Dedifferentiated amniotic fluid mesenchymal stem cell (primary cell): ENCODE measurements around the gene CNTNAP1.
"Not testable (repeated sequence)": the region's sequence is repeated elsewhere in the genome, so short reads cannot be mapped to it uniquely, and the experiment has no call there.

Source experiments
- DNase-seq: peaks from one replicate; pipeline ENCODE4 v3.0.0-alpha.2; 2016; ENCODE audit errors: extremely low spot score

The CNTNAP1 gene

DNA sequence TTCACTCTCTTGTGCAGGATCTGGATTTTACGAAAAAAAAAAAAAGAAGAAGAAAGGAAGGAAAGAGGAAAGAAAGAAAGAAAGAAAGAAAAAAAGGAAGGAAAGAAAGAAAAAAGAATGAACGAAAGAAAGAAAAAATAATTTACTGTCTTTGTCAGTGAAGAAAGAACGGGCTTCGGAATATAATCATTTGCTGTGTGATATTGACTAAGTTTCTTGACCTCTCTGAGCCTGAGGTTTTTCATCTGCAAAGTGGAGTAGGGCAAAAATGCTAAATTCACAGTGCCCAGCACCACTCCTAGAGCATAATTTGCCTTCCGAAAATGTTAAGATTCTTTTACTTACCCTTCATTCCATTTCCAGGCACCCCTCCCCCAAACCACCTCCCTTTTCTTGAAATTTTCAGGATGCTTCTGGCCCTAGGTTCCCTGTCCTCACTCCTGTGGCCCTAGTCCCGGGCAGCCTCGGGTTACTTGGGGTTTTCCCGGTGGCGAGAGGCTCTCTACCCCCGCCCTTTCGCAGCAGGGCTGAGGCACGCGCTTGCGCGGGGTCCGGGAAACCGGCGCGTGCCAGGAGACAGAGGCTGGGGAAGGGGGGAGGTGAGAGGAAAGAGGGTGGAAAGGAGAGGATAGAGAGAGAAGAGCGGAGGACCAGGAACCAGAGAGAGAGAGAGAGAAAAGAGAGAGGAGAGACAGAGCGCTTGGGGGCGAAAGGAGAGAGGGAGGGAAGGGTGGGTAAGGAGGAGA lies at the start of gene CNTNAP1:
TSS of gene CNTNAP1 (plus strand) at position 556 of the 746 bp plus-strand sequence. CDS start 299 bp downstream, outside the sequence.
- DNase-seq: peak; percentile 74

DNA sequence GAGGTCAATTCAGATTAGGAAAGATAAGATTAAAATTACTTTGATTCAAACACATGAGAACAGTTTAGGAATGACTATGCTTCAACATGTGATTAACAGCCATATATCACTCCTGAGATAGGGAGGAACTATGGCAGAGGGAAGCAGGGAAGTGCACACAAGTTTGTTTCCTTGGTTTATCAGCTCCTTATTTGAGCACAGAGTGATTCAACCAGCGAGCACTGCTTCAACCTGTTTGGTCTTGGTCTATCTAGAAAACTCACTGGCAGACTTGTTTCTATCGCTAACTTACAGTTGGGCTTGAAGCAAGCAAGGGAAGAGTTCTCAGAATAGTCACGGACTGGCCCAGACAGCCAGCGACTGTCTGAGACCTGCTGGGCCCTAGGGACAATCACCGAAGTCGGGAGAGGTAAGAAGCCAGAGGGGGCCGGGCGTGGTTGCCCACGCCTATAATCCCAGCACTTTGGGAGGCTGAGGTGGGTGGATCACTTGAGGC lies 49.3 kb upstream of the CNTNAP1 start:
- no peak for DNase-seq

DNA sequence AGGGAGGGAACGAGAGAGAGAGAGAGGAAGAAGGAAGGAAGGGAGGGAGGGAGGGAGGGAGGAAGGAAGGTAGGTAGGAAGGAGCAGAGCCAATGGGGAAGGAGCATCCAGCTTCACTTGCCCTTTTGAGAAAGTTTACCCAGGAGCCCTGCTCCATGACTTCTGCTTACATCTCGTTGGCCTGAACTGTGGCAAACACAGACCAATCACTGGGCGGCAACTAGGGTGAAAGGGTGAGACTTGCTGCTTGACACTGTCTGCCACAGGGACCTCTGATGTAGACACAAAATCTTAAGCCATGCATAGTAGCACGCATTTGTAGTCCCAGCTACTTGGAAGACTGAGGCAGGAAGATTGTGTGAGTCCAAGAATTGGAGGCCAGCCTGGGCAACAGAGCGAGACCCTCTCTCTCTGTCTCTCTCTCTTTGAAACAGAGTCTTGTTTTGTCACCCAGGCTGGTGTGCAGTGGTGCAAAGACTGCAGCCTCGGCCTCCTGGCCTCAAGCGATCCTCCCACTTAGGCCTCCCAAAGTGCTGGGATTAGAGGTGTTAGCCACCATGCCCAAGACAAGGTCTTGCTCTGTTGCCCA lies 42.7 kb upstream of the CNTNAP1 start:
- DNase-seq: no peak

DNA sequence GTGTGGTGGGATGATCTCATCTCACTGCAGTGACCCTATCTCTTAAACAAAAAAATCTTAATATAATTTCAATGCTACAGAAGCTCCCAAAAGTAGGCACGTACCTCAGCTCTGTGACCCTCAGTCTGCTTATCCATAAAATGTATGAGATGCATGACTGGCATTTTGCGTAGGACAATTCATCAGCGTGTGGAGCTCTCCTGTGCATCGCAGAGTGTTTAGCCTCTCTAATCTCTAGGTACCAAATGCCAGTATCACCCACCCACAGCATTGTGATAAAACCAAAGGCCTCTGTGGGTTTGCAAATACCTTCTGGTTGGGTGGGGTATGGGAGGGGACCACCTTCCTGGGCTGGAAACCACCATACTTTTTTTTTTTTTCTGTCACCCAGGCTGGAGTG lies 42.2 kb upstream of the CNTNAP1 start:
- no peak for DNase-seq

DNA sequence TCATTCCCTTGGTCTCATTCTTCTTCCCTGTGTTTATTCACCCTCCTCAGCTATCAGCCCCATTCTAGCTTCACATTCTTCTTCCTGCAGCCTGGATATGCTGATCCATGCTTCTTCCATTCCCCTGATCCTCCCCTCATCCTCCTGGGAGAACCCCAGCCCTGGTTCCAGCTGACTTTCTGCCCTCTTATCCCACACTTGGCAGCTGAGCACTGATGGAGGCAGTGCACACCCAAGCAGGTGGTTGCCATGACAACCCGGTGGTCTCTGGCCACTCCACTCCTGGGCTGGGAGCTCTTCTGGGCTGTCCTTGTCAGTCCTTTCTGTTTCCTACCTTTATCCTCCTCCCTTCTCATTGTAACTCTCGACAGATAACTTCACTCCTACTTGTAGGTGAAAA lies 40.0 kb upstream of the CNTNAP1 start:
- no peak for DNase-seq

DNA sequence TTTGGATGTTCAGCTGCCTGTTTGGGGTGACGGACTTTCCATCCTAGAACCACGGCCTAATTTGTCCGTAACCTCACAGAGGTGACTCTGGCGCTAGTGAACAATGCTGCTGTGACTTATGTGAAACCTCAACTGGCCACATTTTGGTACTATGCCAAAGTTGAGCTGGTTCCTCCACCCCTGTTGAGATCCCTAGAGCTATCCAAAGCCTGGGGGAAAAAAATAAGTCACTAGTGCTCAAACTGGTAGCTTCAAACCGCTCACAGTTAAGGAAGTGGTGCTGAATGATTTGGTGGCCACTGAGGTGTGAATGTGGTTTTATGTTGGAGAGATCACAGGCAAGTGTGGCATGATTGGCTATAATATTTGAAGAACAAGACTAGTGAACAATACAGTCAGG lies 34.6 kb upstream of the CNTNAP1 start:
- DNase-seq: no peak

DNA sequence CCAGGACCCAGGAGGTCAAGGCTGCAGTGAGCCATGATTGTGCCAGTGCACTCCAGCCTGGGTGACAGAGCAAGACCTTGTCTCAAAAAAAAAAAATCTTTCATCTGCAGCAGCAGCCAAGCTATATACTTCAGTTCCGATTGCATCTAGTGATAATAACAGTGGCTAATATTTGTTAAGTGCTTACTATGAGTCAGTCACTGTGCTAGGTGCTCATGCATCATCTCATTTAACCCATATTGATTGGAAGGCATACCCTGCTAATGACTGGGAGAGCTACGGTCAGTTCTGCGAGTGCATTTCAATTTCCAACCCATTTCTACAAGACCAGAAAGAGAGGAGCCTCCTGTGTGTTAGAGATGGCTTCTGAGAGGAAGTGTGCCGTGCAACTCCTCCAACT lies 30.9 kb upstream of the CNTNAP1 start:
- DNase-seq: no peak

DNA sequence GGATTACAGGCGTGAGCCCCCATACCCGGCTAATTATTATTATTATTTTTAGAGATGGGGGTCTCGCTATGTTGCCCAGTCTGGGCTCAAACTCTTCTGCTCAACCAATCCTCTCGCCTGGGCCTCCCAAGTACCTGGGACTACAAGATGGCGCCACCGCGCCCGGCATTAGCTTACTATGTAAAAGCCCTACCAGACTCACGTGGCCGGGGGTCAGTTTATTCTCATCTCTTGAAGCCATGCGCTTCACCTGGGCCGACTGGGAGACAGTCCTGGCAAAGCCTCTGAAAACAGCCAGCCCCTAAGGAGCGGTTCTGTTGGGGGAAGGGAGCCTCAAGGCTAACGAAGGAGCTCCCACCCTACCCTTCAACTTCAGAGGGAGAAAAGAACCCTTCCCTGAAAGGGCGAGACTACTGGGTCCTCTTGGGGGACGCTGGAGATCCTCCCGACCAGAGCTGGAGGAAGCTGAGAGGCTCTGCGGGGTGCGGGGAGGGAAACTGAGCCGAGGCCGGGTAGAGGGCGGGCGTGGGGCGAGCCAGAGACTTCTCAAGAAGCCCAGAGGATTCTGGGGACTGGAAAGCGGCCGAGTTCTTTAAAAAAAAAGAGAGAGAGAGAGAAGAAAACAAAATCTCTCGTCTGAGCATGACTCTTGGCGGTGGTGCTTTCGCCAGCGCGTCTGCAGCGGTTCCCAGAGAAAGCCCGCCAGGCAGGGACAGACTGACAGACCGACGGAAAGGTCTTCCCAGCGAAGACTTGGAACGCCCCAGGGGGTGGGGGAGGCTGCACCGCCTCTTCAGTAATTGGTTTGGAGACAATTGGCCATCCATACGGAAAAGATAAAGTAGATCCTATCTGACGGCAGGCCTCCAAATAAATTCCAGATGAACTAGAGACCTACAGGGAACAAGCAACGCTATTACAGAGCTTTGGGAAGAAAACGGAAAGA lies 28.9 kb upstream of the CNTNAP1 start:
- peak; percentile 86 for DNase-seq

DNA sequence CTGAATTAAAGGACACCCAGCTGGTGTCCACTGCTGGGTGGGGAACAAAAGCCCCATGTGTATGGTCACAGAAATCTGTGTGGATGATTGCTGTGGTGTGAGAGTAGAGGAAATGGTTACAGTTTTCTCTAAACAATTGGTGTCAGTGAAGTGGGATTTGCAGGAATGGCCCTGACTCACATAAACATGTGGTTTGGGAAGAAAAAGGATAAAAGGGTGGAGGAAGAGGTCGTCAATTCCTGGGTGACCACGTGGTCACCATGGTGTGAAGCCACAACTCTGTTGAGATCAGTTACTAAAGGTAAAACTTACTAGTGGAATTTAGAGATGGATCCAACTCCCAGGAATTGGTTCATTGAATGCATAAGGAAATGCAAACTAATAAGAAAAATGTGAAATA lies 26.8 kb upstream of the CNTNAP1 start:
- DNase-seq: no peak

DNA sequence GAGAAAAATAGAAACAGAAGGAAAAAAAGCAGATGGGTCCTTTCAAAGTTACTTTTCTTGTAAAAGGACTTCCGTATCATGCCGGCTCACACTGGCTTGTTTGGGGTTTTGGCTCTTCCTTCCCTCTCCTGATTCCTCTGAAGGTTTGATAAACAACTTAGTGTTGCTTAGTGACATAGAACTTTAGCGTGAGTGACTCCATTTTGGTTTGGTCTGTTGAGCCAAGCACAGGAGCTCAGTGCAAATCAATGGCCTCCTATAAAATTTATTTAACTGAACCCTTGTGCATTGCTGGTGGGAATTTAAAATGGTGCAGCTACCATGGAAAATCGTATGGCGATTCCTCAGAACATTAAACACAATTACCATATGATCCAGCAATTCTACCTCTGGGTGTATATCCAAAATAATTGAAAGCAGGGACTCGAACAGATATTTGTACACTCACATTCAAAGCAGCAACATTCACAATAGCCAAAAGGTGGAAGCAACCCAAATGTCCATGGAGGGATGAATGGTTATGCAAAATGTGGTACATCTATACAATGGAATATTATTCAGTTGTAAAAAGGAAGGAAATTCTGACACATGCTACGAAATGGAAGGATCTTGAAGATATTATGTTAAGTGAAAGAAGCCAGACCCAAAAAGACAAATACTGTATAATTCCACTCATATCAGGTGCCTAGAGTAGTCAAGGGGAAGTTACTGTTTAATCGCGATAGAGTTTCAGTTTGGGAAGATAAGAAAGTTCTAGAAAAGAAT lies 24.3 kb upstream of the CNTNAP1 start:
- no peak for DNase-seq

DNA sequence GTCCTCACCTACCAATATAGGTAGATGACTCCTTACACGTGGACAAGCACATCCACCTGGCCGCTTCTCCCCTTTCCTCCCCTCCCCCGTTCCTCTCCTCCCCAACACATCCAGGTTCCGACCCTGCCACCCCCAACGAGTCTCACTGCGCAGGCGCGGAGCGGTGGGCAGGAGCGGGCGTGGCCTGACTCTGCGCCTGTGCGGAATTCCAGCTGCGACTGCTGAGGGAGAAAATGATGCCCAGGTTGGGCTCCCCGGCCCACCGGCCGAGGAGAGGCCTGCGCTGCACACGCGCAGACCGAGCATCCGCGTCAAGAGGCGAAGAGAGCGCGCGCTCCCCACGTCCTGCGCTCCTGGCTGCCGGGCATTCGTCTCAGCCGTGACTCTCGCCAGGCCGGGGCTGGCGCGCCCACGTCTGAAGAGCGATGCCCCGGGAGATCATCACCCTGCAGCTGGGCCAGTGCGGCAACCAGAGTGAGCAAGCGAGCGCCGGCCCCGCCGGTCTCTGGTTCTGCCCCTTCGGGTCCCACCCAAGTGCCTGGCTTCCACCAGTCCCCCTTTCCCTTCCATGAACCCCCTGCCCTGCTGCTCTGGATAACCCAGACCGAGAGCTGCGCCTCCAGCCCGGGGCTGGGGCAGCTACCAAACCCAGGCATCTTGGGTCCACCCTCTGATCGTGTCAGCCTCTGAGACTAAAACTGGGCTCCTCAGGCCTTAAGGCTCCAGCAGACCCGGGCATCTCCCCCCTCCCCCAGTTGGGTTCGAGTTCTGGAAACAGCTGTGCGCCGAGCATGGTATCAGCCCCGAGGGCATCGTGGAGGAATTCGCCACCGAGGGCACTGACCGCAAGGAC lies 23.0 kb upstream of the CNTNAP1 start, which contains the start of gene TUBG2:
TSS of gene TUBG2 (plus strand) at position 206 of the 853 bp plus-strand sequence. CDS start at position 426, 220 bp downstream.
- DNase-seq: peak; percentile 76

DNA sequence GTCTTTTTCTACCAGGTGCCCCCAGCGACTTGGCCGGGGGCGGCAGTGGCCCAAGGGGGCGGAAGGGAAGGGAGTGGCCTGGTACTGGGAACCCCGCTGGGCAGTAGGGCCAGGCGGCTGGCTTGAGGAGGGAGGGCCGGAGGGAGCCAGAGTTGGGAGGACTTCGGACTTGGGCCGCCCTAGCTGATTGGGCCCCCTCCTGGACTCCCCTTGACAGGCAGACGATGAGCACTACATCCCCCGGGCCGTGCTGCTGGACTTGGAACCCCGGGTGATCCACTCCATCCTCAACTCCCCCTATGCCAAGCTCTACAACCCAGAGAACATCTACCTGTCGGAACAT lies 22.4 kb upstream of the CNTNAP1 start:
- not testable (repeated sequence) for DNase-seq

DNA sequence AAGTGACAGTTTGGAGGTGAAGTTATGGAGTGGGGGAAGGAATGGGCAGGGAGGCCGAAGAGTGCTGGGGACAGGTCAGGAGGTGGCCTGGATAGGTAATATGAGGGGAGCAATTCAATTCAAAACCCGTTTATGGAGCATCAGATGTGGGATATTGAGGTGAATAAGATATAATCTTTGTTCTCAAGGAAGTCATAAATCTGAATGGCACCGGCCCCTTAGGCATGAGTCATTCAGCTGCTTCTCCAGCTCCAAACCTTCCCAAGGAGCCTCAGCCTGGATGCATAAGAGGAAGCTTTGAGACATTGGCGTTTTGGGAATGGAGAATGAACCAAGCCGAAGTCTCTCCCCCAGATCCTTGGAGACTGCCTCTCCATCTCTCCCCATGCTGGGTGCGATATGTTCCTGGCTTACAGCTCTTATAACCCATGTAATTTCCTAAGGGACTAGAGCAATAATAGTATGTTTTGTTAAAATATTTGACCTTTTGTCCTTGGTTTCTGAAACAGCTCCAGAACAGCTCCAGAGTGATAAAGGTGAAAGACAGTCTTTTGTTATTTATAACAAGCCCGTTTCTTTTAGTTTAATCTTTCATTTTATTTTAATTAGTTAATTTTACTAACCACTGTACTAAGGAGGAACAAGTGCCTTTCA lies 21.5 kb upstream of the CNTNAP1 start:
- DNase-seq: no peak

DNA sequence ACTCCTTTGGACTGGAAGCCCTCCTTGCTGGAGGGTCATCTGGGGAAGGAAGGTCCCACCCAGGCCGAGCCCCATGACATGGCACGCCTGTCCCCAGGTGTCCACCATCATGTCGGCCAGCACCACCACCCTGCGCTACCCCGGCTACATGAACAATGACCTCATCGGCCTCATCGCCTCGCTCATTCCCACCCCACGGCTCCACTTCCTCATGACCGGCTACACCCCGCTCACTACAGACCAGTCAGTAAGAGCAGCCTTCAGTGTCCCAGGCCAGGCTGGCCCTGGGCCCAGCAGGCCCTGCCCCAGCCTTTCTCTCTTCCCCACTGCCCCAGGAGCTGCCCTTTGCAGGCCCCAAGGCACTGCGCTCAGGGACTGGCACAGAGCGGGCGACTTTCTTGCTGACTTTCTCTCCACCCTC lies 16.7 kb upstream of the CNTNAP1 start:
- no peak for DNase-seq

DNA sequence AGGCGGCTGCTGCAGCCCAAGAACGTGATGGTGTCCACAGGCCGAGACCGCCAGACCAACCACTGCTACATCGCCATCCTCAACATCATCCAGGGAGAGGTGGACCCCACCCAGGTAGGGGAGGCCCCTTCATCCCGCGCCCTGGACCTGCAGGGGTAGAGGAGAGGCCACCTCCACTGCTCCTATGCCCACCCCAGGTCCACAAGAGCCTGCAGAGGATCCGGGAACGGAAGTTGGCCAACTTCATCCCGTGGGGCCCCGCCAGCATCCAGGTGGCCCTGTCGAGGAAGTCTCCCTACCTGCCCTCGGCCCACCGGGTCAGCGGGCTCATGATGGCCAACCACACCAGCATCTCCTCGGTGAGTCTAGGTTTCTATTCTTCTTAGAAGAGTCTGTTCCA lies 16.2 kb upstream of the CNTNAP1 start:
- not testable (repeated sequence) for DNase-seq

DNA sequence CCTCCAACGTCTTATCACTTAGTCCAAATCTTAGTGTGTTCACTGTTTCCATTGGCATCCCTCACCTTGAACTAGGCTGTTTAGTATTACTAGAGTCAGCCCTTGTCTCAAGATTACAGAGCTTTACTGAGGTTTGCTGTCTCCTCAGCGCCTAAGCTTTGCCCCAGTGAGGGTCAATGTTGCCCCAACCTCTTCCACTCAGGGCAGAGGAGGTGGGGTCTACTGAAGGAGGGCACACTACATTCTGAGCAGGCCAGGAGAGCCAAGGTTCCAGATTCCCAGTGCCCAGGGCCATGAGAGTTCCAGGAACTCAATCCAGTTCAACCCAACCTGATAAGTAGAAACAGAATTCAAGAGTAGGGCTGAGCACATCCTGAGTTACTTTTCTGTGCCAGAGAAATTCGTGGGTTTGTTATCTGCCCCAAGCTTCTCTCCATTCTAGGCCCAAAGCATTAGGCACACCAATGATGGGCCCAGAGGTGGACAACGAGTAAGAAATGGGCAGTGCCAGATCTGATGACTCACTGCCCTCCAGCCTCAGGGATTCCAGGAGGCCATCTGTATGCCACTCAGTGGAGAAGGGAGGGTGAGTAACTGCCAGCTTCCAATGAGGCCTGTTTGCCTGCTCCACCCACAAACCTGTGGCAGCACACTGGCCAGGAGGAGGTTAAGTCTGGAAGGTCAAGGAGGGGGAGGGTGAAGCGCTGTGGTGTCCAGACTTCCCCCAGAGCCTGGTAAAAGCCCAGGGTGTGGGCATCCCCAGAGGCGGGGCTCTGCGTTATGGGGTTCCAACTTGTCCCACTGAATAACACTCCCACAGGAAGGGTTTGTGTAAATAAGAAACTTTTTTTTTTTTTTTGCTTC lies 15.0 kb upstream of the CNTNAP1 start:
- DNase-seq: peak; percentile 83

DNA sequence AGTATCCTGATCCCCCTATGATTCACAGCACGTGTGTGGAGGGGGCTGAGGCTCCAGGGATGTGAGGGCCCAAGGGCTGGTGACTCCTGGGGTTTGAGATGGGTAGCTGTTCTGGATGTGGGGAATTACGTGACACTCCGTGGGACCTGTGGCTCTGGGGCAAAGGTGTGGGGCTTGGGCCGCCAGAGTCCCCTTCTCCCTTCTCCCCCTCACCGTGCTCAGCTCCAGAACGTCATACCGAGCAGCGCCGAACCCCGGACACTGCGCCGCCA lies 12.7 kb upstream of the CNTNAP1 start:
- DNase-seq: no peak

DNA sequence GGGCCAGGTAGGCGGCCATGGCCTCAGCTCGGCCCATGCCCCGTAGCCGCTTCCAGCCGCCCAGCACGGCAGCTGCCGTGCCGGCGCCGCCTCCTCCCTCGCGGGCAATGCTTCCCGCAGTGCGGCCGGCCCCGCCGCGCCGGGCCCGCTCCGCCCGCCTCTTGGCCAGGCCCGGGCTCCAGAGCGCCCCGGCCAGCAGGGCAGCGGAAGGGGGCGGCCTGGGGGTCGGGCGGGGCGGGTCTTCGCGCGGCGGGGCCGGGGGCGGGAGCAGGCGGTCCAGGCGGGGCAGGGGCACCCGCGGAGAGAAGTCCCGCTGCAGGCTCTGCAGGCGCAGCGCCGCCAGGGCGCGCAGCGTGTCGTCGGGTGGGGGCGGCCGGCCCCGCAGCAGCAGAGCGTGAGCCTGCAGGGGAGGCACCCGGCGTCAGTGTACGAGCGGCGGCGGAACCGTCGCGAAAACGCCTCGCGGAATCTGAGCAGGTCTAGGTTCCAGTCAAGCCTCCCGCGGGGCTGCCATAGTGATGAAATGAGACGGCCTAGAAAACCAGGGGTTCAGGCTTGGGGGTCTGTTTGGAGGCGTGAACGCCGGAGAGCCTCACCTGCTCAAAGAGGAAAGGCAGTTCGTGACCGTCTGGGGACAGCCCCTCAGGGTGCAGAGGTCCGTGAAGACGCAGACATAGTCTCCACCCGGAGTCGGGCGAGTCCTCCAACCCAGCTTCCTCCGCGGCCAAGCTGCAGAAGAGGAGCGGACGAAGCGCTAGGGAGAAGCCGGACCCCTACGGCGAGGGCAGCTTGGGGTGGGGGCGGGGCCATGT lies 12.1 kb upstream of the CNTNAP1 start:
- no peak for DNase-seq
